NCI-H187 treated with DMSO at 0.1 percent for 48 hours (cell line): Measurements from ENCODE around the gene TEAD1.
"Not testable (repeated sequence)": the region's sequence is repeated elsewhere in the genome, so short reads cannot be mapped to it uniquely, and the experiment has no call there.

Experiments
- DNase-seq: peaks from one replicate; lab custom pipeline; 2025; lab: John Stamatoyannopoulos, UW

Gene TEAD1

GRCh38 chr11:12864316-12865156 lies 190.3 kb downstream of the TEAD1 start:
- no peak for DNase-seq

- no peak for DNase-seq
Observed at GRCh38 chr11:12865863-12866595, 191.8 kb downstream of the TEAD1 start.

DNA sequence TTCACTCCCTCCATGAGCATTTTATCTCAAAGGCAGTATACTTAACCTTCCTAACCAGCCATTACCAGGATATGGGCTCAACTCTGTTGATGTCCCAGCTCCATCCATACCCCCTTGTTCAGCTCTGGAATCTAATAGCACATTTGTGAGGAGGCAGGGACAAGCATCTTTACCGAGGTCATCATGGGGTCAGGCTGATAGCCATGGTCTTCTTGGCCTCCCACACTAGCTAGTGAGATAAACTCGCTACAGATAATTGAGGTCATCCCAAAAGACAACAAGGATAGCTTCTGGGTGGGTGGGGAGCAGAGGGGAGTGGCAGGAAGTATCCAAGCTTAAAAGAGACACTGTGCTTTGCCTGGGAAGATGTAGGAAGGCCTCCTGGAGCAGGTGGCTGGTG lies 193.3 kb downstream of the TEAD1 start:
- no peak for DNase-seq

DNA sequence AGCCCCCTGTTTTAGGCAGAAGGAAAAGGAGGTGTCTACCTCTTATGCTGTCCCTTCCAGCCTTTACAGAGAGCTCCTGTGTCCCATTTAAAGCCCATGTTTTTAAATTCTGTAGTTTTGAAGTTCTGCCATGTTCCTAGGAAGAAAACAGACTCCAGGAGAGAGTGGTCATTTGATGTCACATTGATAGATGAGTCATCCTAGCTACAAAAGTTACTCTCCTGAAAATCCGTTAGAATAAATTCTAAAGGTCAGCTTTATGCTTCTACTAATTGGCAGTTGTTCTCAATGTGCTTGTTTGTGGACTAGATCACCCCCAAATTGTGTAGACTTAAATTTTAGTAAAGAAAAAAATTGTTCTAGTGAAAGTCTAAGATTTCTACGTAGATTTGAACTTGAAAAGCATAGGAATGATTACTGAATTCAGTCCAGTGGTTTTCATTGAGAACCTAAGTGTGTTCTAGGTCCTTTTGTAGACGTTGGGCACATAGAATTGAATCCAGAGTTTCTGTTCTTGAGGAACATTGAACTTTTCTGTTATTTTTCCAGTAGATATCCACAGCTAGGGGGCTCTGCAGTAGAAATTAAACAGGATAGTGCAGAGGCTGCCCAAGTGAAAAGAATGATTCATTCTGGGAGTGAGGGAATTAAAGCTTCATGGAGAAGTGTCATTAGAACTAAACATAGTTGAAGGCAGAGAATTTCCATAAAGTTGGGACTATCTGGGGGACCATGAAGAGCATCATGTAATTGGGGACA lies 194.3 kb downstream of the TEAD1 start:
- no peak for DNase-seq

DNA sequence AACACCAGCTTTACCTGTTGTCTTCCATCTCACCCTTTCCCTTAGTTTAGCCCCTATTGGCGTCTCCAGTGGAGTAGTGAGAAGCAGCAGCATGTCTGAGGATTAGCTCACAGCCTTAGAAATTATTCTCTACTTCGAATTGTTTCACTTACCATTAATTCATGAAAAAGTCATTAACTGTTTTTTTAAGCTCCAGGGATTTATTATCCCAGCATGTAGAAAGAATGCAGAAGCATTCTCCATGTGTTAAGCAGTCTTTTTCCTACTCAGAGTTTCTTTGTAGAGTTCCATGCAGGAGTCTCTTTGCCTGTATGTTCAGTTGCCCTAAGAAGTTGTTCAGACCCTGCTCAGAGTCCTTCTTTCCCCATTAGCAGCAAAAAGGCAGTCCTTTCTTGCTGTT lies 197.0 kb downstream of the TEAD1 start:
- no peak for DNase-seq

- no peak for DNase-seq
Observed at GRCh38 chr11:12871788-12872321, 197.6 kb downstream of the TEAD1 start.

DNA sequence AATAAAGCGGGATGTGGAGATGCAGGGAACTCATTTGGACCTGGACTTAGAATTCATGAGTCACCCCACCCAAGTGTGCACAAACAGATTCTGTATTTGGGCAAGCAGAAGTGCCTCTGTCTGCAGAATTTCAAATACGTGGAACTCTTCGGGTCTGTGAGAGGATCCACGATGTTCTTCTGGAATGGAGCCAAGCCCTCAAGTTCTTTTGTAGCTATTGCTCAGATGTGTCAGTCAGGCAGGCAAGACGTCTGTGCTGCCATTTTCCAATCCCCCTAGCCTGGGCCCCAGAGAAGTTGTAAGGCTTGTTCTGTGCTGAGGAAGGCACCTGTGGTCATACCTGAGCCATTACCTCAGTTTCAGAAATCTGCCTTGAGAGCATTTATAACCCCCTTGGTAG lies 202.1 kb downstream of the TEAD1 start:
- DNase-seq, result no peak

DNA sequence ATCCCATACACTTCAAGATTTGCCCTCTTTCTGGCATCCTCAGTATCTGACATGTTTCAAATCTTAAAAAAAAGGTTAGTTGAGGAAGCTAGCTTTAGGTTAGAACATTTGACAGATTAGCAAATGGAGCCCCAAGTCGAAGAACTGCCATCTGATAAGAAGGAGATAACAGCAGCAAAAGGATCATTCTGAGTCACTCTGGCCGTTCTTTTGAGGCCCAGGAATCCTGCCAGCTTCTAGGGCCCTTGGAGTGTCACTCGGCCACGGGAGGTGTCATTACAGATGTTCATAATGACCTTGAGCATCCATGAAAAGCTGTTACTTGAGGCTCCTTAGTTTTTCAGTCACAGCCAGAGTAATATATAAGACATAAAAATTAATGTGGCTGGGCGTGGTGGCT lies 202.8 kb downstream of the TEAD1 start:
- no peak for DNase-seq

DNA sequence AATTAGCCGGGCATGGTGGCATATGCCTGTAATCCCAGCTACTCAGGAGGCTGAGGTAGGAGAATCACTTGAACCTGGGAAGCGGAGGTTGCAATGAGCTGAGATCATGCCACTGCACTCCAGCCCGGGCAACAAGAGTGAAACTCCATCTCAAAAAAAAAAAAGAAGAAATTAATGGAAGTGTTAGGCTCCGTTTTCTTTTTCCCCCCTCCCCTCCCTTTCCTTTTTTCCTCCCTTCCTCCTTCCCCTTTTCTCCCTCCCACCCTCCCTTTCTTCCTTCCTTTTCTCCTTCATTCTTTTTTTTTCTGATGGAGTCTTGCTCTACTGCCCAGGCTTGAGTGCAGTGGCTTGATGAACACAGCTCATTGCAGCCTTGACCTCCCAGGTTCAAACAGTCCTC lies 203.3 kb downstream of the TEAD1 start:
- not testable (repeated sequence) for DNase-seq

- no peak for DNase-seq
Observed at GRCh38 chr11:12880327-12880726, 206.1 kb downstream of the TEAD1 start.

GRCh38 chr11:12882670-12883069 lies 208.4 kb downstream of the TEAD1 start:
- DNase-seq, result no peak

DNA sequence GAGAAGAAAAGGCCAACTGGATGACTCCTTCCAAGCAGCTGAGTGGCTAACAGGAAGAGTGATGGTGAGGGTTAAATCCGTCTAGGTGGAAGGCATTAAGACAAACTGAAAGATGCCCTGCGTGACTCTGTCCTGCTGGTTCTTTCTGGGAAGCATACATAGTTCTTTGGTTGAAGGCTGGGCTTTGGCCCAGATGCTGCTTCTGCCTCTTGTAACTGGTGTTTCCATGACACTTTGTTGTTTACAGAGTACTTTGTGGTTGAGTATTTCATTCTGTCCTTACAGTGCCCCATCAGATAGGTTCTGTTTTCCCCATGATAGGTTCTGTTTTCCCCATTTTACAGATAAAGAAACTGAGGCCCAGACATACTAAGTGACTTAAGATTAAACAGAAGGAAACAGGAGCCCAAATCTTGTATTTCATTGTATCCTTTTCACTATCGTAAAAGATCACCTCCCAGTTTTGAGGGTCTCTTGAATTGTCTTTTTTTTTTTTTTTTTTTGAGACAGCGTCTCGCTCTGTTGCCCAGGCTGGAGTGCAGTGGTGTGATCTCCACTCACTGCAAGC lies 210.6 kb downstream of the TEAD1 start:
- DNase-seq, result no peak

- DNase-seq, result no peak
Observed at GRCh38 chr11:12885717-12886239, 211.6 kb downstream of the TEAD1 start.

- no peak for DNase-seq
Observed at GRCh38 chr11:12886508-12886907, 212.3 kb downstream of the TEAD1 start.

DNA sequence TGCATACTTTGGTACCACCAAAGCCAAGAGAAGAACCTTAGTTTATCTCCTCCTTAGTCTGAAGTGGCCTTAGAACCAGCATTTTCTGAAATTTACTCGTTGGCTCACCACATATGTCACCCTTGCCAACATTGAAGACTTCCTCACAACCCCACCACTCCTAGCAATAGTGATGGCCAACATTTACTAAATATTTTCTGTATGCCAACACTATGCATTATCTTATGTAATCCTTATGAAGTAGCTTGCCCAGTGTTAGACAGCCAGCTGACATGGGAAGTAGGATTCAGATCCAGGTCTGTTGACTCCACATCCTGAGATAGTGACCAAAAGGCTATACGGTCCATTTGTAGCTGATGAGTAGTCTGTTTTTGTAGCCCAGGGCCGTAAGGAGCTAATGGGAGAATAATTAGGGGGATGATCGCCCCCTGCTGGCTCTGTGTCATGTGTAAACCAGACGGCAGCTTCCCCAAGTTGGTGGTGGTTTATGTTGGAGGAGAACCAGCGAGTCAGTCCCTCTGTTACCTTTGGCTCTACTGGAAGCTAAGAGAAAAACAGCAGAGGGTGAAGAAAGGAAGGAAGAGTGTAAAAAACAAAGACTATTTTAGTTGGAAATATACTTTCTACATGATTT lies 214.4 kb downstream of the TEAD1 start:
- no peak for DNase-seq

- no peak for DNase-seq
Observed at GRCh38 chr11:12889243-12889642, 215.0 kb downstream of the TEAD1 start.

GRCh38 chr11:12890476-12890875 lies 216.3 kb downstream of the TEAD1 start:
- no peak for DNase-seq

DNA sequence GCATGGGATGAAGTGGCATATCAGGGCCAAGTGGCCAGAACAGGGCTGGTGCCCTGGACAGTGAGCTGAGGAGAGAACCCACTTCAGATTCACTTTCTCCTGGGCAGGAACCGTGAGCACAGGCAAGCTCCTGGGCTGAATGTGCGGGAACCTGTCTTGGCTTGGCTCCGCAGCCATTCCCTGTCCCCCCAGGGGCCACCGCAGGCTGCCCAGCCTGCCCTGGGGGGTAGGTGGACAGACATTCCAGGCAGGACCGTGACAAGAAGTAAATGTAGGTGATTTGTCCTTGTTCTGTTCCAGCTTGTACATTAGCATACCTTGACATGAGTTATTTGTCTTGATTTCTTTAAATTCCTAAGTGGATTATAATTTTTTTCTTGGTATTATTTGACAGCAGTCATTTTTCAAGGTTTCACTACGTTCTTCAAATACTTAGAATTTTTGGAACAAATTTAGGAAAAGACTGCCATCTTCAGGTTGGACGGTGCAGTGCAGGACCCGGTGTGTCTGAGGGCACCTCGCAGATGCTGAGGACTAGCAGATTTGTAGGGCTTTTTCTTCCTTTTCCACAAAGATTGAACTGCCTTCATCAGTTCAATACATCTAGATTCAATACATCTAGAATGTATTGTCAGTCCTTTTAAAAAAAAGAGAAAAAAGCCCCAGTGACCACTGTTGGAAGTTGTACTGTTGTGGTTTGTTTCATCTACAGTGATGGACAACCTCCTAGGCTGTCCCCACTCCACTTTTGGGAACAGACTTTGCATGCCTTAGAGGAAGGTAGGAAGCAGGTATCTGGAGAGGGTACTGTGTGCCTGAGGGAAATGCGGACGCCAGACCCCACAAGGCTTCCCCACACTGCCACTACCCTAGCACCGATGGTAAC lies 219.8 kb downstream of the TEAD1 start:
- DNase-seq, result no peak

DNA sequence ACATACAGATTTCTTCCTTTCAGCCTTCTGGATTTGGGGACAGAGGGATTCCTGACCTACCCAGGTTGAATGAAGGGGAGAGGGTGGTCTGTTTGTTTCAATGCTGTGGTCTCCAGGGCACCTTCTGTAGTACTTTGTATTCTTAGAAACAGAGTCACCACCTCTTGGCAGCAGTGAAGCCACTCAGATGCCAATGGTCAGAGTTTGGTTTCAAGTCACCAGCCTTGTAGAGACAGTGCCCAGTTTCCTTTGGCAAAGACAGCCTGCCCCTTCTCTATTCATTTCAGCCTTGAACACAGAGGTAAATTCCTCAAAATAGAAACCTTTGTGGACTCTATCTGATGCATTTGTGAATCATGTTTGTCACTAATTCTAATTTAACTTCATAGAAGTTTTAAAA lies 223.2 kb downstream of the TEAD1 start:
- DNase-seq, result no peak

- DNase-seq, result no peak
Observed at GRCh38 chr11:12897867-12898266, 223.6 kb downstream of the TEAD1 start.
